ENCODE results near the gene CCDC13.

DNA sequence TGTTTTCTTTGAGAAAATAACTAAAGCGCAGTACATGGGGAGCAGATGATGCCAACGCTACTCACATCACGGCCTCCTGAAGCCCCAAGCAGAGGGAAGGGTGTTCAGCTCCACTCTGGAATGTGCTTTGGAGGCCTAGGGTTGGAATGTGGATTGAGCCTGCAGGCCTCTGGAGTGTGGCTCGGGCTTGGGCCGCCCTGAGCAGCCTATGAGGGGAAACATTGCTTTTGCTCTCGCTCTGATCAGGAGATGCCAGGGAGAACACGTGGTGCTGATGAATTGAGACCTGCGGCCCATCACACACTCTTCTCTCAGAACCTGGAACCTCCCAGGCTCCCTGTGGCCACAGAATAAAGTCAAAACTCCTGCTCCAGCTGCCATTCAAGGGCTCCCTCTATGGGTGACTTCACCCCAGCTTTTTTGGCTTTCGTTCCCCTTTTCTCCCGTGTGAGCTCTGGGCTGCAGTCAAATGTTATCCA is 23.3 kb downstream of the CCDC13 start:
- no peak for TF ChIP-seq EZH2 (IDR thresholded peaks at IDR 0.05; ENCODE audit: low read length)
- TF ChIP-seq, protein P1, sequence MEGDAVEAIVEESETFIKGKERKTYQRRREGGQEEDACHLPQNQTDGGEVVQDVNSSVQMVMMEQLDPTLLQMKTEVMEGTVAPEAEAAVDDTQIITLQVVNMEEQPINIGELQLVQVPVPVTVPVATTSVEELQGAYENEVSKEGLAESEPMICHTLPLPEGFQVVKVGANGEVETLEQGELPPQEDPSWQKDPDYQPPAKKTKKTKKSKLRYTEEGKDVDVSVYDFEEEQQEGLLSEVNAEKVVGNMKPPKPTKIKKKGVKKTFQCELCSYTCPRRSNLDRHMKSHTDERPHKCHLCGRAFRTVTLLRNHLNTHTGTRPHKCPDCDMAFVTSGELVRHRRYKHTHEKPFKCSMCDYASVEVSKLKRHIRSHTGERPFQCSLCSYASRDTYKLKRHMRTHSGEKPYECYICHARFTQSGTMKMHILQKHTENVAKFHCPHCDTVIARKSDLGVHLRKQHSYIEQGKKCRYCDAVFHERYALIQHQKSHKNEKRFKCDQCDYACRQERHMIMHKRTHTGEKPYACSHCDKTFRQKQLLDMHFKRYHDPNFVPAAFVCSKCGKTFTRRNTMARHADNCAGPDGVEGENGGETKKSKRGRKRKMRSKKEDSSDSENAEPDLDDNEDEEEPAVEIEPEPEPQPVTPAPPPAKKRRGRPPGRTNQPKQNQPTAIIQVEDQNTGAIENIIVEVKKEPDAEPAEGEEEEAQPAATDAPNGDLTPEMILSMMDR (optimal IDR thresholded peaks at IDR 0.05 in 1 of 3, IDR thresholded peaks at IDR 0.05 in 1 of 3, conservative IDR thresholded peaks at IDR 0.05 in 1 of 3; ENCODE audit: extremely low read depth in 1 of 3, insufficient read depth in 2 of 3, low read length in 3 of 3) = peak; percentile 57 to 70 (median 65)
